HG02588 (cell line): ENCODE data around the gene RTP1.
"Not testable (repeated sequence)": the region's sequence is repeated elsewhere in the genome, so short reads cannot be mapped to it uniquely, and the experiment has no call there.

Experiments used
- ATAC-seq: cut with Tn5 transposase; IDR thresholded peaks from one replicate; pipeline ENCODE4 v1.9.1; 2021; ENCODE audit warnings: mild to moderate bottlenecking, moderate library complexity; ENCODE audit not compliant: unreplicated experiment

Gene RTP1

GRCh38 chr3:187196573-187197334 lies 532 bp upstream of the RTP1 start:
- ATAC-seq: no peak

GRCh38 chr3:187198490-187198889 lies 1.2 kb downstream of the RTP1 start:
- peak; percentile 69 for ATAC-seq

- not testable (repeated sequence) for ATAC-seq
Measured at GRCh38 chr3:187199463-187200050, 2.3 kb downstream of the RTP1 start.

- no peak for ATAC-seq
Measured at GRCh38 chr3:187205683-187206082, 8.4 kb downstream of the RTP1 start.

GRCh38 chr3:187207062-187207461 lies 9.8 kb downstream of the RTP1 start:
- no peak for ATAC-seq

GRCh38 chr3:187207624-187208023 lies 10.3 kb downstream of the RTP1 start:
- ATAC-seq: no peak

GRCh38 chr3:187208159-187208558 lies 10.9 kb downstream of the RTP1 start:
- ATAC-seq: no peak

GRCh38 chr3:187209491-187209890 lies 12.2 kb downstream of the RTP1 start:
- no peak for ATAC-seq

- ATAC-seq: no peak
Measured at GRCh38 chr3:187210091-187210490, 12.8 kb downstream of the RTP1 start.

- ATAC-seq: peak; percentile 89
Measured at GRCh38 chr3:187210545-187211327, 13.4 kb downstream of the RTP1 start.

GRCh38 chr3:187211532-187212195 lies 14.4 kb downstream of the RTP1 start:
- ATAC-seq: no peak

- no peak for ATAC-seq
Measured at GRCh38 chr3:187212196-187212545, 14.9 kb downstream of the RTP1 start.

GRCh38 chr3:187212705-187213104 lies 15.4 kb downstream of the RTP1 start:
- no peak for ATAC-seq

- ATAC-seq: no peak
Measured at GRCh38 chr3:187213616-187214015, 16.3 kb downstream of the RTP1 start.

GRCh38 chr3:187215460-187215859 lies 18.2 kb downstream of the RTP1 start:
- no peak for ATAC-seq

- ATAC-seq: no peak
Measured at GRCh38 chr3:187222801-187223200, 25.5 kb downstream of the RTP1 start.

GRCh38 chr3:187223799-187224198 lies 26.5 kb downstream of the RTP1 start:
- no peak for ATAC-seq

- ATAC-seq: no peak
Measured at GRCh38 chr3:187227658-187228258, 30.5 kb downstream of the RTP1 start.

- ATAC-seq: no peak
Measured at GRCh38 chr3:187228740-187229139, 31.5 kb downstream of the RTP1 start.

GRCh38 chr3:187230011-187230410 lies 32.7 kb downstream of the RTP1 start:
- ATAC-seq: no peak

- no peak for ATAC-seq
Measured at GRCh38 chr3:187236962-187237361, 39.7 kb downstream of the RTP1 start.
